ENCODE measurements around the gene SPATC1L. TPM values are rescaled to one million over a fixed set of nuclear protein-coding genes. Genes with fewer than 3 reads are reported as not detected.
A peak's percentile ranks its signal among the peaks of the same experiment; 100 is the strongest.

The SPATC1L gene
- polyA plus RNA-seq, 3 donors, result 3.3 to 6.7 (median 5.8) TPM

DNA sequence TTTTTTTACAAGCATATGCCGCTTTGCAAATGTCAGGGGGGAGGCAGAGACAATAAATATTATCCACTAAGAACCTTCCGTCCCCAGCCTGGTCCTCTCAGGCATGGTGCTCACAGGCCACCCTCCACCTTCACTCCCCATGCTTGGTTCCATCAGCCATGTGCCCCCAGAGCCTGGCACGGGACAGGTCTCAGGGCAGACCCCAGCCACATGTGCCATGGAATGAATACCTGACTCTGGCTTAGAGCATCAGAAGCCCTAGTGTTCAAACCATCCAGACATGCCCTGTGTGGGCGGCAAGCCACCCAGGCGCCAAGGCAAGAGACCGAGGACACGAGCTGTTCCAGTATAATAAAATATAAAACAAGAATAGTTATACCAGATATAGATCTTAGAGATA, 39.0 kb upstream of the SPATC1L start:
- TF ChIP-seq, protein P1, sequence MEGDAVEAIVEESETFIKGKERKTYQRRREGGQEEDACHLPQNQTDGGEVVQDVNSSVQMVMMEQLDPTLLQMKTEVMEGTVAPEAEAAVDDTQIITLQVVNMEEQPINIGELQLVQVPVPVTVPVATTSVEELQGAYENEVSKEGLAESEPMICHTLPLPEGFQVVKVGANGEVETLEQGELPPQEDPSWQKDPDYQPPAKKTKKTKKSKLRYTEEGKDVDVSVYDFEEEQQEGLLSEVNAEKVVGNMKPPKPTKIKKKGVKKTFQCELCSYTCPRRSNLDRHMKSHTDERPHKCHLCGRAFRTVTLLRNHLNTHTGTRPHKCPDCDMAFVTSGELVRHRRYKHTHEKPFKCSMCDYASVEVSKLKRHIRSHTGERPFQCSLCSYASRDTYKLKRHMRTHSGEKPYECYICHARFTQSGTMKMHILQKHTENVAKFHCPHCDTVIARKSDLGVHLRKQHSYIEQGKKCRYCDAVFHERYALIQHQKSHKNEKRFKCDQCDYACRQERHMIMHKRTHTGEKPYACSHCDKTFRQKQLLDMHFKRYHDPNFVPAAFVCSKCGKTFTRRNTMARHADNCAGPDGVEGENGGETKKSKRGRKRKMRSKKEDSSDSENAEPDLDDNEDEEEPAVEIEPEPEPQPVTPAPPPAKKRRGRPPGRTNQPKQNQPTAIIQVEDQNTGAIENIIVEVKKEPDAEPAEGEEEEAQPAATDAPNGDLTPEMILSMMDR (IDR thresholded peaks at IDR 0.05), result no peak
- DNase-seq, result no peak
- H4K20me1 ChIP-seq (ENCODE audit: insufficient read depth, low read length), result no peaks in the 10 kb centered on the region
- H2AFZ ChIP-seq (ENCODE audit: insufficient read depth, low read depth, low read length, poor library complexity, severe bottlenecking), result no peak overlapping the region
- peaks cover 0 to 6% (median 1%) of the 10 kb centered on the region in 7 donors for H3K9me3 Mint-ChIP-seq
- peaks cover 10 to 13% of the 10 kb centered on the region in 2 donors for H3K4me1 ChIP-seq (ENCODE audit: control insufficient read depth in 1 of 2, insufficient read depth in 2 of 2, low read length in 2 of 2)
- no peak overlapping the region for H3K27ac Mint-ChIP-seq
- H3K9ac ChIP-seq (ENCODE audit: insufficient read depth, low read length, poor library complexity, severe bottlenecking), result no peak overlapping the region
- no peaks in the 10 kb centered on the region for H3K9me3 ChIP-seq (replicated peaks in 1 of 2; ENCODE audit: control insufficient read depth in 1 of 2, insufficient read depth in 1 of 2, low read length in 2 of 2)
- peaks cover 4% of the 10 kb centered on the region for H3K79me2 ChIP-seq (ENCODE audit: insufficient read depth, low read length)
- H3K4me3 Mint-ChIP-seq, result no peak overlapping the region
- peaks cover 0 to 4% (median 0%) of the 10 kb centered on the region in 3 donors for H3K27me3 Mint-ChIP-seq (ENCODE audit: low read depth in 3 of 3)
- H3K4me3 ChIP-seq (replicated peaks in 1 of 3; ENCODE audit: low read depth in 2 of 3, low read length in 3 of 3), result no peak overlapping the region
- intact Hi-C loops (cut with micrococcal nuclease), result no loop called here
- no peak overlapping the region for H3K4me2 ChIP-seq (replicated peaks; ENCODE audit: extremely low read depth, low read length, poor library complexity, severe bottlenecking)
- peaks cover 20% of the 10 kb centered on the region for H3K4me1 Mint-ChIP-seq
- WGBS (ENCODE audit: insufficient coverage), result 89% methylated on average over 1 of the region's 7 CpGs
- H3K27ac ChIP-seq (ENCODE audit: low read depth in 1 of 2, low read length in 2 of 2), result no peak overlapping the region
- no peaks in the 10 kb centered on the region for H3K27me3 ChIP-seq (ENCODE audit: control insufficient read depth in 2 of 2, insufficient read depth in 2 of 2, low read length in 2 of 2)
- peaks cover 0 to 16% of the 10 kb centered on the region in 2 donors for H3K36me3 ChIP-seq (replicated peaks in 1 of 2; ENCODE audit: control insufficient read depth in 1 of 2, insufficient read depth in 2 of 2, low read length in 2 of 2)
- peaks cover 18 to 19% of the 10 kb centered on the region in 2 donors for H3K36me3 Mint-ChIP-seq

DNA sequence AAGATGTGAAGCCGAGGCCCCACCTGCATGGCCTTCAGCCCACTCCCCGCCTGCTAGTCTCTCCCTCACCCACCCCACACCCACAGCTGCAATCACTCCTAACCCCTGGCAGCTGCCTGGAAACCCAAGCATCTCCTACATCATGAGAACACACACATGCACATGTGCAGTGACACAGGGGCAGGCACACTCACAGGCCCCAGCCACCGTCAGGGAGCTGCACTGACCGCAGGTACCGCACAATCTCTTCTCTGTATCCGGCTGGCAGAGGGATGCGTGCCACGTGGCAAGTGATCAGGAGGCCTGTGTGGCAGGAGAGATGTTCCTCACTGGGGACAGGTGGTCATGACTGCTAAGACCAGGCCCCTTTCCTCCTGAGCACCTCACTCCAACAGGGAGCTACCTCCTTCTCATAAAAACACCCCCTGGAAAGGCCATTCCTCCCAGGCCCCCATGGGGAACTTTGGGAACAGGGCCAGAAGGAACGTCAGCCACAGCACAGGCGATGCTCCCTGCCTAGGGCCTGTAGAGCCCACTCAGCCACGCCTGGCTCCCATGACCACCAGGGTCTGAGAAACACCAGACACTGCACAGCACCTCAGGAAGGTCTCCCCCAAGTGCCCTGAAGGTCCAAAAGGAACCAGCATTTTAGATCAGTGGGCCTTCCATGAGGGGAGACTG, 38.3 kb upstream of the SPATC1L start:
- Mint-ChIP-seq H3K9me3 (peaks cover 0 to 6% (median 1%) of the 10 kb centered on the region in 7 donors), H3K36me3 (peaks cover 18 to 19% of the 10 kb centered on the region in 2 donors), H3K27me3 (ENCODE audit: low read depth in 3 of 3) (peaks cover 0 to 4% (median 0%) of the 10 kb centered on the region in 3 donors), H3K27ac (peak overlapping the region in 2 of 7 donors; percentile 3 to 9), H3K4me3 (no peak overlapping the region), H3K4me1 (peaks cover 13% of the 10 kb centered on the region)
- Histone ChIP-seq H3K27ac (ENCODE audit: low read depth in 1 of 2, low read length in 2 of 2) (no peak overlapping the region), H3K36me3 (replicated peaks in 1 of 2; ENCODE audit: control insufficient read depth in 1 of 2, insufficient read depth in 2 of 2, low read length in 2 of 2) (peaks cover 0 to 16% of the 10 kb centered on the region in 2 donors), H3K27me3 (ENCODE audit: control insufficient read depth in 2 of 2, insufficient read depth in 2 of 2, low read length in 2 of 2) (no peaks in the 10 kb centered on the region), H3K4me2 (replicated peaks; ENCODE audit: extremely low read depth, low read length, poor library complexity, severe bottlenecking) (no peak overlapping the region), H3K4me1 (ENCODE audit: control insufficient read depth in 1 of 2, insufficient read depth in 2 of 2, low read length in 2 of 2) (peaks cover 3 to 6% of the 10 kb centered on the region in 2 donors), H3K9ac (ENCODE audit: insufficient read depth, low read length, poor library complexity, severe bottlenecking) (no peak overlapping the region), H3K9me3 (replicated peaks in 1 of 2; ENCODE audit: control insufficient read depth in 1 of 2, insufficient read depth in 1 of 2, low read length in 2 of 2) (no peaks in the 10 kb centered on the region), H3K79me2 (ENCODE audit: insufficient read depth, low read length) (peaks cover 4% of the 10 kb centered on the region), H2AFZ (ENCODE audit: insufficient read depth, low read depth, low read length, poor library complexity, severe bottlenecking) (no peak overlapping the region), H3K4me3 (replicated peaks in 1 of 3; ENCODE audit: low read depth in 2 of 3, low read length in 3 of 3) (no peak overlapping the region), H4K20me1 (ENCODE audit: insufficient read depth, low read length) (no peaks in the 10 kb centered on the region)
- DNase-seq, result no peak
- intact Hi-C loops (cut with micrococcal nuclease), result no loop called here
- TF ChIP-seq, protein P1 (IDR thresholded peaks at IDR 0.05), result no peak
- WGBS (ENCODE audit: insufficient coverage), result 89% methylated on average over 7 of the region's 11 CpGs

Data from CD14-positive monocyte (primary cell).